Measurements from ENCODE around the gene SULT1B1.
"Not testable (repeated sequence)": the region's sequence is repeated elsewhere in the genome, so short reads cannot be mapped to it uniquely, and the experiment has no call there.

Gene SULT1B1

DNA sequence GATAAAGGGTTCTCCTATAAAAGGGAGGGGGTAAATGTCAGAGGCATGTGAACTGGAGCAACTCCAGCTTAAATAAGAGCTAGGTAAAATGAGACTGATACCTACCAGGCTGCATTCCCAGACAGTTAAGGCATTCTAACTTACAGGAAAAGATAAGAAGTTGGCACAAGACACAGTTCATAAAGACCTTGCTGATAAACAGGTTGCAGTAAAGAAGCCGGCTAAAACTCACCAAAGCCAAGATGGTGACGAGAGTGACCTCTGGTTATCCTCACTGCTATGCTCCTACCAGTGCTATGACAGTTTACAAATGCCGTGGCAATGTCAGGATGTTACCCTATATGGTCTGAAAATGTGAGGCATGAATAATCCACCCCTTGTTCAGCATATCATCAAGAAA lies 13.1 kb upstream of the SULT1B1 start:
- H3K27ac ChIP-seq (ENCODE audit: low read depth, low read length), result no peak overlapping the region
- no peaks in the 10 kb centered on the region for H3F3A ChIP-seq (ENCODE audit: insufficient read depth)
- no peaks in the 10 kb centered on the region for H3K9me2 ChIP-seq (replicated peaks; ENCODE audit: insufficient read depth, low read length)
- H3K9ac ChIP-seq (ENCODE audit: low read length), result no peak overlapping the region
- no peaks in the 10 kb centered on the region for H4K20me1 ChIP-seq (ENCODE audit: low read depth, low read length)
- no peaks in the 10 kb centered on the region for H3K9me3 ChIP-seq (ENCODE audit: insufficient read depth, low read length)
- H3K4me2 ChIP-seq (ENCODE audit: low read depth, low read length, poor library complexity, severe bottlenecking), result no peak overlapping the region
- H2AFZ ChIP-seq (ENCODE audit: low read depth, low read length, severe bottlenecking), result no peak overlapping the region
- no peaks in the 10 kb centered on the region for H3K79me2 ChIP-seq (ENCODE audit: insufficient read depth, low read length)
- no peak overlapping the region for H3K4me3 ChIP-seq (ENCODE audit: insufficient read depth, low read length, poor library complexity, severe bottlenecking)
- no peaks in the 10 kb centered on the region for H3K27me3 ChIP-seq (ENCODE audit: low read length)
- H3K36me3 ChIP-seq (ENCODE audit: low read length), result no peaks in the 10 kb centered on the region
- TF ChIP-seq, protein P1, sequence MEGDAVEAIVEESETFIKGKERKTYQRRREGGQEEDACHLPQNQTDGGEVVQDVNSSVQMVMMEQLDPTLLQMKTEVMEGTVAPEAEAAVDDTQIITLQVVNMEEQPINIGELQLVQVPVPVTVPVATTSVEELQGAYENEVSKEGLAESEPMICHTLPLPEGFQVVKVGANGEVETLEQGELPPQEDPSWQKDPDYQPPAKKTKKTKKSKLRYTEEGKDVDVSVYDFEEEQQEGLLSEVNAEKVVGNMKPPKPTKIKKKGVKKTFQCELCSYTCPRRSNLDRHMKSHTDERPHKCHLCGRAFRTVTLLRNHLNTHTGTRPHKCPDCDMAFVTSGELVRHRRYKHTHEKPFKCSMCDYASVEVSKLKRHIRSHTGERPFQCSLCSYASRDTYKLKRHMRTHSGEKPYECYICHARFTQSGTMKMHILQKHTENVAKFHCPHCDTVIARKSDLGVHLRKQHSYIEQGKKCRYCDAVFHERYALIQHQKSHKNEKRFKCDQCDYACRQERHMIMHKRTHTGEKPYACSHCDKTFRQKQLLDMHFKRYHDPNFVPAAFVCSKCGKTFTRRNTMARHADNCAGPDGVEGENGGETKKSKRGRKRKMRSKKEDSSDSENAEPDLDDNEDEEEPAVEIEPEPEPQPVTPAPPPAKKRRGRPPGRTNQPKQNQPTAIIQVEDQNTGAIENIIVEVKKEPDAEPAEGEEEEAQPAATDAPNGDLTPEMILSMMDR (IDR thresholded peaks at IDR 0.05; ENCODE audit: insufficient read depth, low read length, poor library complexity, severe bottlenecking), result no peak
- no peak for TF ChIP-seq EZH2phosphoT487 (conservative IDR thresholded peaks at IDR 0.05; ENCODE audit: low read length)

DNA sequence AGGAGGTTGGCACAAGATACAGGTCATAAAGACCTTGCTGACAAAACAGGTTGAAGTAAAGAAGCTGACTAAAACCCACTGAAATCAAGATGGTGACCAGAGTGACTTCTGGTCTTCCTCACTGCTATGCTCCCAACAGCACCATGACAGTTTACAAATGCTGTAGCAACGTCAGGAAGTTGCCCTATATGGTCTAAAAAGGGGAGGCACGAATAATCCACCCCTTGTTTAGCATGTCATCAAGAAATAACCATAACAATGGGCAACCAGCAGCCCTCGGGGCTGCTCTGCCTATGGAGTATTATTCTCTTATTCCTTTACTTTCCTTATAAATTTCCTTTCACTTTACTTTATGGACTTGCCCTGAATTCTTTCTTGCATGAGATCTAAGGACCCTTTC lies 8.1 kb upstream of the SULT1B1 start:
- not testable (repeated sequence) for H3F3A ChIP-seq (ENCODE audit: insufficient read depth); H3K27ac ChIP-seq (ENCODE audit: low read depth, low read length); H3K36me3 ChIP-seq (ENCODE audit: low read length); H4K20me1 ChIP-seq (ENCODE audit: low read depth, low read length); H3K9me2 ChIP-seq (replicated peaks; ENCODE audit: insufficient read depth, low read length); H3K9me3 ChIP-seq (ENCODE audit: insufficient read depth, low read length); H3K4me2 ChIP-seq (ENCODE audit: low read depth, low read length, poor library complexity, severe bottlenecking); H3K9ac ChIP-seq (ENCODE audit: low read length); H3K4me3 ChIP-seq (ENCODE audit: insufficient read depth, low read length, poor library complexity, severe bottlenecking); H2AFZ ChIP-seq (ENCODE audit: low read depth, low read length, severe bottlenecking); H3K27me3 ChIP-seq (ENCODE audit: low read length); H3K79me2 ChIP-seq (ENCODE audit: insufficient read depth, low read length)

DNA sequence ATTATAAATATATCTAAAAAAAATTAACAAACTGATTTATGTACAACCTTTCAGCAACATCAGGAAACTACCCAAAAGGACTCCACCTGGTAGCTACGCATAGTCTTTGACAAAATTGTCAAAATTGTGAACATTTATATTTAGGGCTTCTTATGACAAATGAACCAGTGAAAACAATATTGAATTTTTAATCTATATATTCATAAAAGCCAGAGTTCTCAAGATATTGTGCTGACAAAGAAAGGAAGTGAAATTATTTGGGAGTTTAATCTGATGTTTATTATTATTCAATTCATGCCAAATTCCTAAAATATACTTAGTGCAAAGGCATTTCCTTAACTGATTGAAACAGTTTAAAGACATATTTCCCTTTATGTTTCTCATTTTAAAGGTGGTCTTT lies 5.3 kb upstream of the SULT1B1 start:
- Histone ChIP-seq H3K79me2 (ENCODE audit: insufficient read depth, low read length) (no peaks in the 10 kb centered on the region), H3K4me3 (ENCODE audit: insufficient read depth, low read length, poor library complexity, severe bottlenecking) (no peak overlapping the region), H3K9me2 (replicated peaks; ENCODE audit: insufficient read depth, low read length) (no peaks in the 10 kb centered on the region), H3K4me2 (ENCODE audit: low read depth, low read length, poor library complexity, severe bottlenecking) (no peak overlapping the region), H3K27me3 (ENCODE audit: low read length) (no peaks in the 10 kb centered on the region), H2AFZ (ENCODE audit: low read depth, low read length, severe bottlenecking) (no peak overlapping the region), H3K36me3 (ENCODE audit: low read length) (no peaks in the 10 kb centered on the region), H4K20me1 (ENCODE audit: low read depth, low read length) (no peaks in the 10 kb centered on the region), H3K27ac (ENCODE audit: low read depth, low read length) (no peak overlapping the region), H3F3A (ENCODE audit: insufficient read depth) (no peaks in the 10 kb centered on the region), H3K9me3 (ENCODE audit: insufficient read depth, low read length) (no peaks in the 10 kb centered on the region), H3K9ac (ENCODE audit: low read length) (no peak overlapping the region)
- TF ChIP-seq, protein P1 (IDR thresholded peaks at IDR 0.05; ENCODE audit: insufficient read depth, low read length, poor library complexity, severe bottlenecking), result no peak
- no peak for TF ChIP-seq EZH2phosphoT487 (conservative IDR thresholded peaks at IDR 0.05; ENCODE audit: low read length)

DNA sequence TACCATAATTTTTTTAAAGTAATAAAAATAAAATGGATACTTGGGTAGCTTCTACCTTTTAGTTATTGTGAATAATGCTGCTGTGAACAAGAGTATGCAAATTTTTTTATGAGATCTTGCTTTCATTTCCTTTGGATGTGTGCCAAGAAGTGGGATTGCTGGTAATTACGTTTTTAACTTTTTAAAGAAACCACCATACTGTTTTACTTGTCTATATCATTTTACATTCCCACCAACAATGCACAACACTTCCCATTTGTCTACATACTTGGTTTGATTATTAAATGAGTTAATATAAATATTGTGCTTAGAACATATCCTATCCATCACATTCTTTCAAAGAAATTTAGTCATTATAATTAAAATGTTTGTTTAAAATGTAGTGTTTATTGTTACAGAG lies 3.9 kb upstream of the SULT1B1 start:
- Histone ChIP-seq H3K9ac (ENCODE audit: low read length) (no peak overlapping the region), H3K36me3 (ENCODE audit: low read length) (no peaks in the 10 kb centered on the region), H2AFZ (ENCODE audit: low read depth, low read length, severe bottlenecking) (no peak overlapping the region), H3K4me3 (ENCODE audit: insufficient read depth, low read length, poor library complexity, severe bottlenecking) (no peak overlapping the region), H3F3A (ENCODE audit: insufficient read depth) (no peaks in the 10 kb centered on the region), H3K4me2 (ENCODE audit: low read depth, low read length, poor library complexity, severe bottlenecking) (no peak overlapping the region), H3K9me2 (replicated peaks; ENCODE audit: insufficient read depth, low read length) (no peaks in the 10 kb centered on the region), H4K20me1 (ENCODE audit: low read depth, low read length) (no peaks in the 10 kb centered on the region), H3K79me2 (ENCODE audit: insufficient read depth, low read length) (no peaks in the 10 kb centered on the region), H3K27me3 (ENCODE audit: low read length) (no peaks in the 10 kb centered on the region), H3K9me3 (ENCODE audit: insufficient read depth, low read length) (no peaks in the 10 kb centered on the region), H3K27ac (ENCODE audit: low read depth, low read length) (no peak overlapping the region)
- TF ChIP-seq, protein P1 (IDR thresholded peaks at IDR 0.05; ENCODE audit: insufficient read depth, low read length, poor library complexity, severe bottlenecking), result no peak
- TF ChIP-seq EZH2phosphoT487 (conservative IDR thresholded peaks at IDR 0.05; ENCODE audit: low read length), result no peak

All from SU-DHL-6 (cell line).